Colonic mucosa (tissue), 4 donors: Measurements from ENCODE around the gene SCFD1. TPM values are rescaled to one million over a fixed set of nuclear protein-coding genes. Genes with fewer than 3 reads are reported as not detected.

Experiments used
- DNase-seq: peaks from one replicate; pipeline ENCODE4 v3.0.0-alpha.2; 2020
- H3K27ac ChIP-seq: fragments of 200-600 bp; one replicate; pipeline ENCODE4 v1.8.0; 2021
- H3K27me3 ChIP-seq: fragments of 200-600 bp; one replicate; pipeline ENCODE4 v1.8.0; 2021
- H3K36me3 ChIP-seq: fragments of 200-600 bp; one replicate; pipeline ENCODE4 v1.8.0; 2021
- H3K4me1 ChIP-seq: fragments of 200-600 bp; one replicate; pipeline ENCODE4 v1.8.0; 2021; ENCODE audit warnings: mild to moderate bottlenecking
- H3K4me3 ChIP-seq: fragments of 200-600 bp; one replicate; pipeline ENCODE4 v1.8.0; 2021
- H3K9ac ChIP-seq, 2 donors: one replicate each; pipeline ENCODE4 v1.7.0; 2013; ENCODE audit warnings: control low read depth in 2 of 2, low read depth in 2 of 2, low read length in 2 of 2
- H3K9me3 ChIP-seq: fragments of 200-600 bp; one replicate; pipeline ENCODE4 v1.8.0; 2021
- CTCF ChIP-seq: fragments of 200-600 bp; IDR thresholded peaks from one replicate; pipeline ENCODE4 v1.8.0; 2022; ENCODE audit warnings: antibody characterized with exemption, mild to moderate bottlenecking
- intact Hi-C: fragments of 100-400 bp; cut with DNase I; formaldehyde crosslinking; loops from one replicate; pipeline ENCODE4 v1.14.1; 2022
- total RNA-seq, 2 donors: library from RNA; stranded (reverse); fragmentation: NEBNext Ultra II Directional in 1 of 2; extraction: Animal tissue kit (Norgen Biotek cat#: 25700) in 1 of 2; gene quantifications; one replicate each; pipeline ENCODE4 v1.2.1, GENCODE V29; 2021
- donor health status: healthy.
- donor health status: DM: no; HTN: no; CAD: no.
- donor health status: DM: no; HTN: no; CAD: no.

The SCFD1 gene
- total RNA-seq, 2 donors from 2014 or later, result 70.2 to 78.7 TPM

GRCh38 chr14:30648471-30648870, 26.4 kb downstream of the SCFD1 start:
- no peaks in the 10 kb centered on the region for H3K9me3 ChIP-seq
- no peaks in the 10 kb centered on the region for H3K27me3 ChIP-seq
- DNase-seq, result no peak
- no peaks in the 10 kb centered on the region for H3K36me3 ChIP-seq
- no peak overlapping the region for H3K9ac ChIP-seq
- no peak overlapping the region for H3K27ac ChIP-seq
- no peaks in the 10 kb centered on the region for H3K4me1 ChIP-seq
- H3K4me3 ChIP-seq, result no peak overlapping the region
- TF ChIP-seq CTCF, result no peak
- intact Hi-C loops, result no loop called here

GRCh38 chr14:30651937-30652336, 29.8 kb downstream of the SCFD1 start:
- no peaks in the 10 kb centered on the region for H3K4me1 ChIP-seq
- no peaks in the 10 kb centered on the region for H3K9me3 ChIP-seq
- H3K27me3 ChIP-seq, result no peaks in the 10 kb centered on the region
- no peak overlapping the region for H3K27ac ChIP-seq
- intact Hi-C loops, result no loop called here
- no peak for DNase-seq
- H3K36me3 ChIP-seq, result no peaks in the 10 kb centered on the region
- H3K4me3 ChIP-seq, result no peak overlapping the region
- no peak overlapping the region for H3K9ac ChIP-seq
- no peak for TF ChIP-seq CTCF

GRCh38 chr14:30655124-30655523, 33.0 kb downstream of the SCFD1 start:
- no peak for TF ChIP-seq CTCF
- Histone ChIP-seq H3K4me1 (no peaks in the 10 kb centered on the region), H3K4me3 (no peak overlapping the region), H3K36me3 (no peaks in the 10 kb centered on the region), H3K9ac (no peak overlapping the region), H3K27ac (no peak overlapping the region), H3K9me3 (no peaks in the 10 kb centered on the region), H3K27me3 (no peaks in the 10 kb centered on the region)
- intact Hi-C loops, result loop anchor here (5.0 kb wide), 1 partner anchor 252 kb away; no protein-coding TSS in a partner anchor
- DNase-seq, result no peak

GRCh38 chr14:30655658-30656057, 33.5 kb downstream of the SCFD1 start:
- no peaks in the 10 kb centered on the region for H3K4me1 ChIP-seq
- H3K27ac ChIP-seq, result no peak overlapping the region
- H3K36me3 ChIP-seq, result no peaks in the 10 kb centered on the region
- no peak overlapping the region for H3K9ac ChIP-seq
- H3K27me3 ChIP-seq, result no peaks in the 10 kb centered on the region
- no peaks in the 10 kb centered on the region for H3K9me3 ChIP-seq
- no peak for DNase-seq
- TF ChIP-seq CTCF, result no peak
- intact Hi-C loops, result loop anchor here (5.0 kb wide), 1 partner anchor 252 kb away; no protein-coding TSS in a partner anchor
- no peak overlapping the region for H3K4me3 ChIP-seq

- Histone ChIP-seq H3K4me3 (no peak overlapping the region), H3K4me1 (no peaks in the 10 kb centered on the region), H3K27ac (no peak overlapping the region), H3K36me3 (no peaks in the 10 kb centered on the region), H3K9me3 (no peaks in the 10 kb centered on the region), H3K9ac (no peak overlapping the region), H3K27me3 (no peaks in the 10 kb centered on the region)
- peak; percentile 41 for DNase-seq
- TF ChIP-seq CTCF, result peak; percentile 59
- intact Hi-C loops, result loop anchor here (5.0 kb wide), 1 partner anchor 251 kb away; no protein-coding TSS in a partner anchor
Observed at GRCh38 chr14:30656190-30656632, 34.1 kb downstream of the SCFD1 start.
